HG03571 (cell line): ENCODE measurements around the gene WDR27.

Experiments used
- ATAC-seq: cut with Tn5 transposase; IDR thresholded peaks from one replicate; pipeline ENCODE4 v1.9.1; 2021; ENCODE audit not compliant: unreplicated experiment

Gene WDR27

GRCh38 chr6:169641461-169642085, 60.3 kb downstream of the WDR27 start:
- ATAC-seq = no peak

GRCh38 chr6:169640983-169641382, 60.8 kb downstream of the WDR27 start:
- no peak for ATAC-seq

- no peak for ATAC-seq
These were observed 61.4 kb downstream of the WDR27 start for GRCh38 chr6:169640351-169640852.

GRCh38 chr6:169639653-169640278, 62.1 kb downstream of the WDR27 start:
- ATAC-seq = no peak

- no peak for ATAC-seq
These were observed 62.9 kb downstream of the WDR27 start for GRCh38 chr6:169638915-169639314.

- ATAC-seq = no peak
These were observed 63.4 kb downstream of the WDR27 start for GRCh38 chr6:169638388-169638787.

GRCh38 chr6:169635345-169635744, 66.5 kb downstream of the WDR27 start:
- ATAC-seq = no peak

- ATAC-seq = no peak
These were observed 69.0 kb downstream of the WDR27 start for GRCh38 chr6:169632841-169633240.

- ATAC-seq = no peak
These were observed 72.6 kb downstream of the WDR27 start for GRCh38 chr6:169629256-169629655.

- no peak for ATAC-seq
These were observed 73.9 kb downstream of the WDR27 start for GRCh38 chr6:169627736-169628607.

- no peak for ATAC-seq
These were observed 75.2 kb downstream of the WDR27 start for GRCh38 chr6:169626649-169627048.

- ATAC-seq = no peak
These were observed 75.7 kb downstream of the WDR27 start for GRCh38 chr6:169626169-169626568.

GRCh38 chr6:169625376-169625775, 76.5 kb downstream of the WDR27 start:
- no peak for ATAC-seq

- no peak for ATAC-seq
These were observed 77.0 kb downstream of the WDR27 start for GRCh38 chr6:169624785-169625184.

GRCh38 chr6:169623975-169624374, 77.9 kb downstream of the WDR27 start:
- no peak for ATAC-seq

GRCh38 chr6:169623343-169623742, 78.5 kb downstream of the WDR27 start:
- no peak for ATAC-seq

- ATAC-seq = no peak
These were observed 79.2 kb downstream of the WDR27 start for GRCh38 chr6:169622618-169623017.

GRCh38 chr6:169621311-169621710, 80.5 kb downstream of the WDR27 start:
- ATAC-seq = no peak

- no peak for ATAC-seq
These were observed 81.4 kb downstream of the WDR27 start for GRCh38 chr6:169620171-169621130.

GRCh38 chr6:169619650-169620049, 82.2 kb downstream of the WDR27 start:
- no peak for ATAC-seq
